NCI-H510A treated with DMSO at 0.1 percent for 48 hours (cell line): ENCODE measurements around the gene TRANK1.
A peak's percentile ranks its signal among the peaks of the same experiment; 100 is the strongest.
"Not testable (repeated sequence)": the region's sequence is repeated elsewhere in the genome, so short reads cannot be mapped to it uniquely, and the experiment has no call there.

Experiments
- DNase-seq: peaks from one replicate; lab custom pipeline; 2025; lab: John Stamatoyannopoulos, UW

The TRANK1 gene

GRCh38 chr3:36957063-36957462, 12.2 kb upstream of the TRANK1 start:
- DNase-seq: no peak

- no peak for DNase-seq
These were observed 11.3 kb upstream of the TRANK1 start for GRCh38 chr3:36956155-36956554.

- no peak for DNase-seq
These were observed 9.7 kb upstream of the TRANK1 start for GRCh38 chr3:36954452-36955134.

- not testable (repeated sequence) for DNase-seq
These were observed 3.0 kb upstream of the TRANK1 start for GRCh38 chr3:36947814-36948213.

GRCh38 chr3:36945333-36945980, 603 bp upstream of the TRANK1 start:
- no peak for DNase-seq

- DNase-seq: peak; percentile 23
These were observed 728 bp downstream of the TRANK1 start for GRCh38 chr3:36944012-36944640.

- no peak for DNase-seq
These were observed 1.3 kb downstream of the TRANK1 start for GRCh38 chr3:36943601-36944000.

- no peak for DNase-seq
These were observed 2.1 kb downstream of the TRANK1 start for GRCh38 chr3:36942638-36943248.

- DNase-seq: no peak
These were observed 3.2 kb downstream of the TRANK1 start for GRCh38 chr3:36941658-36942057.

- no peak for DNase-seq
These were observed 3.7 kb downstream of the TRANK1 start for GRCh38 chr3:36941162-36941561.

- DNase-seq: no peak
These were observed 7.4 kb downstream of the TRANK1 start for GRCh38 chr3:36937492-36937891.

- DNase-seq: no peak
These were observed 11.1 kb downstream of the TRANK1 start for GRCh38 chr3:36933540-36934296.

GRCh38 chr3:36931424-36931823, 13.4 kb downstream of the TRANK1 start:
- not testable (repeated sequence) for DNase-seq

GRCh38 chr3:36928220-36928619, 16.6 kb downstream of the TRANK1 start:
- DNase-seq: no peak

- no peak for DNase-seq
These were observed 18.5 kb downstream of the TRANK1 start for GRCh38 chr3:36926292-36926897.

- no peak for DNase-seq
These were observed 19.9 kb downstream of the TRANK1 start for GRCh38 chr3:36924744-36925521.

GRCh38 chr3:36923981-36924743, 20.7 kb downstream of the TRANK1 start:
- no peak for DNase-seq

- no peak for DNase-seq
These were observed 21.3 kb downstream of the TRANK1 start for GRCh38 chr3:36923523-36923943.

GRCh38 chr3:36920884-36921567, 23.8 kb downstream of the TRANK1 start:
- DNase-seq: no peak
